NCI-H69 (cell line): ENCODE results near the gene SMC6.

Experiments
- DNase-seq: peaks from one replicate; lab custom pipeline; 2025; lab: John Stamatoyannopoulos, UW

The SMC6 gene

GRCh38 chr2:17762451-17762850 lies 8.8 kb upstream of the SMC6 start:
- DNase-seq: no peak

- DNase-seq: no peak
Observed at GRCh38 chr2:17759805-17760204, 6.2 kb upstream of the SMC6 start.

GRCh38 chr2:17758118-17758517 lies 4.5 kb upstream of the SMC6 start:
- DNase-seq: no peak

GRCh38 chr2:17757321-17757720 lies 3.7 kb upstream of the SMC6 start:
- no peak for DNase-seq

- no peak for DNase-seq
Observed at GRCh38 chr2:17756668-17757067, 3.1 kb upstream of the SMC6 start.

- peak; percentile 23 for DNase-seq
Observed at GRCh38 chr2:17754773-17755425, 1.3 kb upstream of the SMC6 start.

- peak; percentile 50 for DNase-seq
Observed at GRCh38 chr2:17752892-17753802, 463 bp downstream of the SMC6 start.

GRCh38 chr2:17752246-17752645 lies 1.4 kb downstream of the SMC6 start:
- DNase-seq: no peak

- no peak for DNase-seq
Observed at GRCh38 chr2:17749753-17750438, 3.7 kb downstream of the SMC6 start.

- DNase-seq: peak; percentile 0
Observed at GRCh38 chr2:17748745-17749144, 4.9 kb downstream of the SMC6 start.

- DNase-seq: no peak
Observed at GRCh38 chr2:17747684-17748452, 5.7 kb downstream of the SMC6 start.

- no peak for DNase-seq
Observed at GRCh38 chr2:17740203-17740602, 13.4 kb downstream of the SMC6 start.

GRCh38 chr2:17736989-17737388 lies 16.6 kb downstream of the SMC6 start:
- DNase-seq: no peak

GRCh38 chr2:17735864-17736263 lies 17.7 kb downstream of the SMC6 start:
- DNase-seq: no peak

GRCh38 chr2:17733599-17733998 lies 20.0 kb downstream of the SMC6 start:
- DNase-seq: no peak

- DNase-seq: no peak
Observed at GRCh38 chr2:17729880-17730279, 23.7 kb downstream of the SMC6 start.

- DNase-seq: no peak
Observed at GRCh38 chr2:17728210-17728609, 25.4 kb downstream of the SMC6 start.

GRCh38 chr2:17719562-17720371 lies 33.8 kb downstream of the SMC6 start:
- peak; percentile 6 for DNase-seq

- DNase-seq: no peak
Observed at GRCh38 chr2:17718689-17719088, 34.9 kb downstream of the SMC6 start.

GRCh38 chr2:17717666-17718065 lies 35.9 kb downstream of the SMC6 start:
- no peak for DNase-seq

- no peak for DNase-seq
Observed at GRCh38 chr2:17713291-17713690, 40.3 kb downstream of the SMC6 start.
